GM19099 (cell line): ENCODE measurements around the gene FAM151A.

ENCODE experiments used
- POLR2A ChIP-seq: IDR thresholded peaks from 3 replicates; pipeline ENCODE4 v1.6.1; 2011; ENCODE audit warnings: low read depth; ENCODE audit not compliant: insufficient read length; ENCODE audit errors: extremely low read depth

The FAM151A gene

DNA sequence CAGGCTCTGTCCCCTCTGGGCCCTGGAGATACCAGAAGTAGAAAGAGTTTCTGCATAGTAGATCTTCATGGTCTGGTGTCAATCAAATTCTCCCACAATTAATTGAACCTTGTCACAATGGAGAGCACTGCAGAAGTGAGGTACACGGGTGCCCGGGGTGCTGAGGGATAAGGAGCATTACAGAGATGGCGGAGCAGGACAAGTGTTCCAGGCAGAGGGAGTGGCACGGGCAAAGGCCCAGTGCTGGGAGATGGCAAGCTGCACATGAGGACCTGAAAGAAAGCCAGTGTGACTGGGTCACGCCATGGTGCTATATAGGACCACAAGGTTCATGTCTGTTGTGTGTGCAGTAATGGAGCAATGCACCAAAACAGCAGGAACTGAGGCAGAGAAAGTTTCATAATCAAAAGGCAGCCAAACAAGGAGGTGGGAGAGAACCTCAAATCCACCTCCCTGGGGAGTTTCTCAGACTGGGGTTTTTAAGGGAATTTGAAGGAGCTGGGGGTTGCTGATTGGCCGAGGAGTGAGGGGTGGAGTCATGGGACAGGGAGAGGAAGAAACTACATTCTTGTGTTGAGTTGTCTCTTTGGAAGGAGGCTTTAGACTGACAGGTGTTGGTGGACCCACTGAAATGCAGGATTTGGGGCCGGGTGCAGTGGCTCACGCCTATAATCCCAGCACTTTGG is 47.6 kb downstream of the FAM151A start:
- TF ChIP-seq POLR2A = no peak

DNA sequence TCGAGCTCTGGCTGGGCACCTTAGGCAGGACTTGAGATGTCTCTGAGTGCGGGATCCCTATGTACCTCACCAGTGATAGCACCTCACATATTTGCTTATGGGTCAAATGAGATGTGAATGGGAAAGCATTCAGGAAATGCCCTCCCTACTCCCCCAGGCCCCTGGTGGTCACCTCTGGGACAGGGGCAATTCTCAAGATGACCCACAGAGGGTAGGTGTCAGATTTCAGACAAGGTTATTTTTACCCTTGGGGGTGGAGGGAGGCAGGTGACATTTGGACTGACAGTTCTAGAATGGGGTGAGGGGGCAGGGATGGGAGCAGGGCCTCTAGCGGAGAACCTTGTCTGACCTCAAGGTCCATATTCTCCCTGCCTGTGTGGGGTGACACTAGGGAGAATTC is 48.2 kb downstream of the FAM151A start:
- TF ChIP-seq POLR2A = no peak

DNA sequence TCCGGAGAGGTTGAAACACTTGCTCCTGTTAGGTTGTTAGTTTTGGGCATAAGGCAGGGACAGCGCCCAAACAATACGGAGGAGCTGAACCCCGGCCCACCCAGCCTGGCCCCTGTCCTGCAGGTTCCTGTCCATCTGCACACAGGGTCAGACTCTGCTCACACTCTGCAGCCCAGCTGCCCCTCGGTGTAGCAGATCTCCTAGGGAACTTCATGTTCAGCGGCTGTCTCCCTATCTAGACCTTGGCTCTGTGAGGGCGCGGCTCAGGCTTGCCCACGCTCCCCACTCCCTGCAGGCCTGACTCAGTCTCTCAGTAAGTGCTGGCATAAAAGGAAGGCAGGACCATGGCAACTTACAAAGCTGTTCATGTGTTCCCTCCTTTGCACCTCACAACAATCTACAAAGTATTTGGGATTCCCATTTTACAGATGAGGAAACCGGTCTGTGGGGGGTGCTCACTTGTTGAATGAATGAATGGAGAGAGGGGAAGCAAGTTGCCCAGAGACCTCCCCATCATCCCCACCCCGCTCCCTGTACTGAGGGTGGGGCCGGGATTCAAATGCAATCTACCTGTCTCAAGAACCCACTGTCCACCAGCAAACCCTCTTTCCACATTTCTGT is 49.1 kb downstream of the FAM151A start:
- TF ChIP-seq POLR2A = no peak

DNA sequence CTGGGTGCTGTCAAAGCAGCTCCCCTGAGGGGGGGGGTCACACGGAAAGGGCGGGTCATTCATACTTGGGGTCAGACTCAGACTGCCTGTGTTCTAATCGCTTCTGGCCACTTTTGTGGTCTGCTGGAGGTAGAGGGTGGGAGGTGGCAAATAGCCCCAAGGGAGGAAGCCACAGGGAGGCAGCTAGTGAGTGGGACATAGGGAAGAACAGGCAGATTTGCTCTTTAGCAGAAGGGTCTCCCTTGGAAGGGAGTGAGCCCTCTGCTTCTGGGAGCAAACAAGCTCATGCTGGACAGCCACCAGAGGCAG is 50.8 kb downstream of the FAM151A start:
- no peak for TF ChIP-seq POLR2A

DNA sequence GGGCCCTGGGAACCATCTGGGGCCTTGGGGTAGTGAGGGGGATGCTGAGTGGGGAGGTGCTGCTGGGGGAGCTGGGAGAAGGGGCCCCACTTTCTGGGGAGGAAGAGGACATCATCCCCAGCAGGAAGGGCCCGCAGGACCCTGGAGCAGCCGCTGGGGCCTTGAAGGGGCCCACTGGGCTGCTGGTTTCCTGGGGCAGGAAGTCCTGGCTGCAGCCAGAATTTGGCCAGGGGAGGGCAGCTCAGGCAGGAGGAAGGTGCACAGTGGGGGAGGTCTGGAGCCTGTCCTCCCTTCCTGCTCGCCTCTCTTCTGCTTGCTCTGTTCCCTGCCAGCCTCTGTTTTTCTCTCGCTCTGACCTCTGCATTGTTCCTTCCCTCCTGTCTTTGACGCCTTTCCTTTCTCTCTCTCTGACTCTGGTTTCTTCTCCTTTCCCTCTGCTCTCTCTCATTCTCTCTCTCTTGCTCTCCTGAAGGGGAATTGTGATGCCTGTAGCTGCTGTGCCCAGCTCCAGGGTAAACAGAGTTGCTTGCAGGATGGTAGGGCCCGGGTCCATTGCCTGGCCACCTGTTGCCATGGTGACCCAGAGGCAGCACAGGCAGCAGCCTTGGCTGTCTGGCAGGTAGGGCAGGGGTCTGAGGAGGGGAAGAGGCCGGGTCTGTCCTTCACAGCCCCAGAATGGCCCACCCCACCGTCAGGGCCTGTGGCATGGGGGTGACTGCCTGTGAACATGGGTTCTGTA is 51.4 kb downstream of the FAM151A start:
- TF ChIP-seq POLR2A = no peak

DNA sequence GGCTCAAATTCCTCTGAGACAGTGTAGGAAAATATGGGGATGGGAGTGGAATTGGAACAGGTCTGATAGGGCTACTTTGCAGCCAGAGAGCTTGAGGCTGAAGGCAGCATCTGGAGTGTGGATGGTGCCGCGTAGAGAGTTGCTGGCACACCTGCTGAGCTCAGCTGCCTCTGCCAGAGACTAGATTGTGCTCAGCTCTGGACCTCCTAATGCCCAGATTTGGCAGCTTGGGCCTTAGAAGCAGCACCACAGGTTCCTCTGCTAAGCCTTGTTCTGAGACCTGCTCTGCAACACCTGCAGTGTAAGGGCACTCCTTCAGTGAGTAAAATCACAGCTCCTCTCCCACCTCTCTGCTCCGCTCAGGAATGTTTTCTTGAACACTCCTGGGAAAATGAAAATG is 52.0 kb downstream of the FAM151A start:
- no peak for TF ChIP-seq POLR2A

DNA sequence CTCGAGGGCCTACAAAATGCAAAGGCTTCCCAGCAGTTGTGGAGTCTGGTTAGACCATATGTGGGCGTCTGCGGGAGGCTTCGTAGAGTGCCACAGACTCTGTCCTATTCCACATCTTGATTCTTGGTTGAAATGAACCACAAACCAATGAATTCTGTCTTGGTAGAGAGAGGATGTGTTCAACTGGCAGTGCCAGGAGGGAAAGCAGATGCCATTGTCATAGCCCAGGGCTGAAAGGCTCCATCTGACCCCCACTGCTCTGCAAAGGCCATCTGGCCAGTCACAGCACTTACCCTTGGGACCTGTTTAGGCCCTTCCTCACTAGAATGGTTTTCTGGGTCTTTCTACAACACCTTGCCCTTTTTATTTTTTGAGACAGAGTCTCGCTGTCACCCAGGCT is 53.2 kb downstream of the FAM151A start:
- no peak for TF ChIP-seq POLR2A

DNA sequence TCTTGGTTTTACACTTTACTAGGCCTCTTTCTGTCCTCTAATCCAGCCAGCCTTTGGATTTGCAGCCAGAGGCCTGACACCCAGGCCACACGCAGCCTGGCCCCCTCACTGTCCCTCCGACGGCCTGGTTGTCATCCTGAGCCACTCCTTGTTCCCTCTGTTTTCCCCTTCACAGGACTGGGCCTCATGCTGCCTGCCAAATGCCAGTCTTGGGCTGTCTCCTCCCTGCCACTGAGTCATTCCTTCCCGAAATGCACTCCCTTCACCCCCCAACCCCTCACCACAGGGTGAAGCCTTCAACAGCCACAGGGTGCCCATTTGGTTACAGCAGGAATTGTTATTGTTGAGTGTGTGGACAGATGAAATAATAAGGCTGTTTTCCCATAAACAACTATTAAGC is 54.0 kb downstream of the FAM151A start:
- no peak for TF ChIP-seq POLR2A

DNA sequence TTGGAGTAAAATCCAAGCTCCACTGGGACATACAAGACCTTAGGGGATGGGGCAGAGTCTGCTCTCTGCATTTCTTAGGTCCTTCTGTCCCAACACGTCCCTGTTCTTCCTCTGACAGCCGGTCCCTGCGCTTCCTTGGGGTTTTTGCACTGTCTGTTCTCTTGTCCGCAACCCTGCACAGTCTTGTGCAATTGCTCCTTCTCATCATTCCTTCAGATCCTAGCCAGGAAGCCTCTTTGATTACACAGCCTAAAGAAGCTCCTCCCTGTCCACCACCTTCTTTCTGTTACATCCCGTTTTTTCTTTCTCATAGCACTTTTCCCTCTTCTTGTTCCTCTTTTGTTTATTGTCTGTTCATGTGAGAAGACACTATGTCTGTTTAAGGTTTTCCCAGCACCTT is 55.4 kb downstream of the FAM151A start:
- no peak for TF ChIP-seq POLR2A

DNA sequence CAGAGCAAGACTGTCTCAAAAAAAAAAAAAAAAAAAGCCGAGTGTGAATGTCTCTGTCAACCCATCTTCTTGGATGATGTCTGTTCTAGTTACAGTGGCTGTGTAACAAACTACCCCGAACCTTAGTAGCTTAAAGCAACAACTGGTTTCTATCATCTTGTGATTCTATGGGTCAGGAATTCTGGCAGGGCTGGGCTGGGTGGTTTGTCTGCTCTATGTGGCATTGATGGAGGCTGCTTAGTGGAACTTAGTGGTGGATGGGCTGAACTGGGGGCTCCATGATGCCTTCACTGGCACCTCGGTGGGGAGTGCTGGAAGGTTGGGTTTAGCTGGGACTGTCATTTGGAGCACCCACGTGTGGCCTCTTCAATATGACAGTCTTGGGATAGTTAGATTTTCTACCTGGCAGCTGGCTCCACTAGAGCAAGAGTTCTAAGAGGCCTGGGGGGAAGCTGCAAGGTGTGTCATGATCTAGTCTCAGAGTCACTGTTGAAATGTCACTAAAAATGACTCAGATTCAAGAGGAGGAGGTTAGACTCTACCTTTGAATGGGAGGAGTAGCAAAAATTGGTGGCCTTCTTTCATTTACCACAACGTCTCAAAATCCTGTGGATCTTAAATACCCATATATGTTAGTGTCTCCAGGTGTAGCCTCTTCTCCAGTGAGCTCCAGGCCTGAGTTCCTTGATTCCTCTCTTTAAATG is 56.7 kb downstream of the FAM151A start:
- no peak for TF ChIP-seq POLR2A

DNA sequence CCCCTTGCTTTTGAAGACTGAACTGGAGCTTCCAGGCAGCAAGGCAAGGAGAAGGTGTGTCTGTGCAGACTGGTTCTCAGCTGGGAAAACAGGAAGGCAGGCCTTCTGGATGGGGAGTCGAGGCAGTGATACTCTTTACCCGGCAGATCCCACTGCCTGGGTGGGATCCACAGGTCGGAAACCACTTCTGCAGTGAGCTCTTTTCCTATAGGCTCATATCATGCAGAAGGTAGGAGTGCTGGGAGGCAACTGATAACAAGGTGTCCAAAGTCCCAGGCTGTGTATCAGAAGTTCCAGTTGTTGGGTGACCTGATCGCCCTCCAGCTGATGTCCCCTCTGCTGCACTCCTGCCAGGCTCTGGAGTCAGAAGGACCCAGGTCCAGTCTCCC is 58.2 kb downstream of the FAM151A start:
- TF ChIP-seq POLR2A = no peak

DNA sequence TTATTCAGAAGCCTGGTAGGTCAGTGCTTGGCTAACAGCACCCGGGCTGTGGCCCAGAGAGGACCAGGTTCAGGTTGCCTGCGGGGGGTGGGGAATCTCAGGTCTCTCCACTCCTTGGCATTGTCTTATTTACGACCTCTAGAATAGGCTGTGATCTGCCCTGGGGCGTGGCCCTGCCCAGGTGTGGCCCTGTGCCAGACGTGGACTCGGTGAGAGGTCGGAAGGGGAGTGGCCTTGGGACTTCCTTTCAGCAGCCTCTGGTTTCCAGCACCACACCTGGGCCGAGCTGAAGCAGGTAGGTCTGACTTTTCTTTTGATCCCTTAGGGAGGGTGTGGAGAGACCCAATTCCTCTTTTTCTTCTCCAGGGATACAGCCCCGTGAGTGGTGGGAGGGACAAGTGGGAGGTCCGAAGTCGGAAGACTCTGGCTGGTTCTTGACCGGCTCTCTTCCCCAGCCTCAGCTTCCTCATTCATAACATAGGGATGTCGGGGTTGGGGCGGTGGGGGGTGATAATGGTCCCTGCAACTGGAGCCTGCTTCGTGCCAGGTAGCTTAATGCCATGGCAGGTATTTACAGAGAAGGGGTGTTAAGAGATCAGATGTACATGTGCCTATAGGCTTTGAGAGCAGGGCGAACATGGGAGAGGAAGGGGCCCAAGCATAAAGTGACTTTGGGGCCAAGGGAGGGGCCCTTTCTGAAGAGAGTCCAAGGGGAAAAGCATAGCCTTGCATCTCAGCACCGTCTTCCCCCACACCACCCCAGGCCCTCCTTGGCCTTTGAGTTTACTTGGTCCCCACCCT is 58.8 kb downstream of the FAM151A start:
- no peak for TF ChIP-seq POLR2A

DNA sequence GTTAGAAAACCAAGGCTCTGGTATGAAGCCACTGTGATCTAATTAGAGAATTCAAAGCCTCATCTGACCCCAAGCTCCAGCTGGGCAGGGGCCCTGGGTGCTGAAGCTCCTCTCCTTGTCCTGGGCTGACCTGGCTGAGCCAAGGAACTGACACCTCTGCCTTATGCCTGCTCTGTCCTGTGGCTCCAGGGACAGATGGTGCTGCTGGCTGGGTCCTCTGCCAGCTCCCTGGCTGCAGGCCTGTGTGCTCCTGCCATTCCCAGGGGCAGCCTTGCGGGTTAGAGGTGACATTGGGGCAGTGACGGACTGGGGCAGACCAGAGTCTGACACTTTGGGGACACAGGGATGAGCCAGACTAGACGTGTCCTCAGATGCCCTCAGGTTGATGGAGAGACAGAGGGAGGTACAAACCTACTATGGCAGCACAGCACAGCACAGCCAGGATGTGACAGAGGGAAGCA is 63.5 kb downstream of the FAM151A start:
- no peak for TF ChIP-seq POLR2A
